Raji (cell line): ENCODE results near the gene MRPL34.

Experiments
- POLR2A ChIP-seq: IDR thresholded peaks from 2 replicates; pipeline ENCODE4 v1.6.1; 2011; ENCODE audit warnings: low read depth, low read length, control low read depth; ENCODE audit not compliant: insufficient read depth

The MRPL34 gene

DNA sequence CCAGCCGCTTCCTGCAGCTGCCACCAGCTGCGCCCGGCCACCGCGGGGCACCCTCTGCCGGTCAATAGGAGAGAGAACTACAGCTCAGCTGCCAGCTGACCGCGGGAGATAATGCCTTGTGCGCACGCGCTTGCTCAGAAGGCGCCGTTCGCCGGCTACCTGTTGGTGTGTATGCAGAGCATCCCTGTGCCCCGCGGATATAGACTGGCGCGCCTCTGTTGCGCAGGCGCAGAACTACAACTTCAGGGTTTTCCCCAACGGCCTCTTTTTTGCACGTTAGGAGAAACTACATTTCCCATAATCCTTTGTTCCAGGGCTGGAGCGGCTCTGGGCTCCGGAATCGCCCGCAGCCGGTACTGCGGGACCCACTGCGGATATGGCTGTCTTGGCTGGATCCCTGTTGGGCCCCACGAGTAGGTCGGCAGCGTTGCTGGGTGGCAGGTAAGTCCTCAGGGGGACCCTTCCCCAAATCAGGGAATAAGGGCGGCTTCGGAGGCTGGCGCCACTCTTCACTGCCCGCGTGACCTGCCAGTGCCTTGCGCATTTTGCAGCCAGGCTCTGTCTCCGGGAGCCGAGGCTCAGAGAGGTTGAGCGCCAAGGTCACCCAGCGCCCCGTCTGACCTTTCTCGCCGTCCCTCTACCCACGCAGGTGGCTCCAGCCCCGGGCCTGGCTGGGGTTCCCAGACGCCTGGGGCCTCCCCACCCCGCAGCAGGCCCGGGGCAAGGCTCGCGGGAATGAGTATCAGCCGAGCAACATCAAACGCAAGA lies at the start of gene MRPL34:
Gene MRPL34, plus strand, starts transcription at position 356 of the 768 bp plus-strand sequence. Its CDS starts 21 bp downstream, at position 377.
- peak; percentile 82 for TF ChIP-seq POLR2A

DNA sequence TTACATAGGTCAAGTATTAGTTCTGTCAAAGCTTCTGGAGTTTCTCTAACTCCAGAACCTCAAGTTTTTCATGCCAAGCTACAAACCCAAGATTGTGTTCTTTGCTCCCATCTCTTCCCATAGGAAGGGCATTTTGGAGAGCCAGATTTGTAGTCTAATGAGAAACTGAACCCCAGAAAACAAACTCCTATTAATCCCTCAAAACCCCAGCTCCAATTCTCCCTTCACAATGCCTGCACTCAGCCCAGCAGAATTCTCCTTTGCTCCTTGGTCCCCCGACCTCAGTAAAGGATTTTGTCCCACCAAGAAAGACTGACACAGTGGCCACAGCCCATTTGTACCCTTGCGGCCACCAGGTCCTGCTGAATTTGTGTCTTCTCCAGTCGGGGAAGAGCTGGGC lies 49.5 kb upstream of the MRPL34 start:
- no peak for TF ChIP-seq POLR2A

DNA sequence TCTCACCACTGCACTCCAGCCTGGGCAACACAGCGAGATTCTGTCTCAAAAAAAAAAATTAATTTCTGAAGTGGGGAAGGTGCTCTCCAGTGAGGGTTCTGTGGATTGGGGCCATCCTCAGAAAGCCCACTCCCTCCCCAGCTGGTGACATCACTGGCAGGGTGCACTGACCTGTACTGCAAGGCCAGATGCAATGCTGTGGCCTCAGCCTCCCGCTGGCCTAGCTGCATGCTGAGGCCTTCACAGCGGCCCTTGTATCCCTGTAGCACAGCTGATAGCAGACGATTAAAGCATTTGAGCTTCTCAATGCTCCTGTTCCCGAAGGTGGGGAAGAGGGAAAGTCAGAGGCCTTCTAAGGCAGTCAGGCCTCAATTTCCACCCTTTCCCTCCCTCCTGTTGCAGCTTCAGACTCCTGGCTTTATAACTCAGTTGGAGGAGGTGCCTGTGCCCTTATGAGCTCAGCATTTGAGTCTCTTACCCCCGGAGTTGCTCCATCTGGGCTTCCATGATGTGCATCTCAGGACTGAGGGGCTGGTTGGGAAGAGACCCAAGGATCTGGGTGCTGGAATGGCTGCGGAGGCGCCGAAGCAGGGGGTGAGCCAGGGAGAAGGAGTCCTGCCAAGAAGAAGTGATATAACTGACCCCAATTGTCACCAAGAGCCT lies 46.4 kb upstream of the MRPL34 start:
- no peak for TF ChIP-seq POLR2A

DNA sequence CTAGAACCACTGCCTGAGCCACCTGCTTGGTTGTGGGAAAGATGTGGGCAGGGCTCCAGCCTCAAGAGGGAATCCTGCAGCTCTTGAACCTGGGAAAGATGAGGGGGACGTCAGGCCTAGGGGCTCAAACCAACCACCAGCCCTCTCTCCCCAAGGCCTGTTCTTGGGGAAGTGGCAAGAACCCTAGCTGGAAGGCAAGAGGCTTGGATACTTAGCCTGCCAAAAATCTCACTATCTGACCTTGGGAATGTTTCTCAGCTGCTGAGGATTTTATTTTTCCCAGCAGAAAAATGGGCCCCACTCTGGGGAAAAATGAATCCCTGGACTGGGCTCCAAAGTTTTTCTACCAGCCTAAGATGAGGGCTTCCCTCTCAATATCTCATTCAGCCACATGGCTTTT lies 45.7 kb upstream of the MRPL34 start:
- TF ChIP-seq POLR2A: no peak

- peak; percentile 54 for TF ChIP-seq POLR2A
These were observed 44.8 kb upstream of the MRPL34 start for GRCh38 chr19:17260842-17261325.

DNA sequence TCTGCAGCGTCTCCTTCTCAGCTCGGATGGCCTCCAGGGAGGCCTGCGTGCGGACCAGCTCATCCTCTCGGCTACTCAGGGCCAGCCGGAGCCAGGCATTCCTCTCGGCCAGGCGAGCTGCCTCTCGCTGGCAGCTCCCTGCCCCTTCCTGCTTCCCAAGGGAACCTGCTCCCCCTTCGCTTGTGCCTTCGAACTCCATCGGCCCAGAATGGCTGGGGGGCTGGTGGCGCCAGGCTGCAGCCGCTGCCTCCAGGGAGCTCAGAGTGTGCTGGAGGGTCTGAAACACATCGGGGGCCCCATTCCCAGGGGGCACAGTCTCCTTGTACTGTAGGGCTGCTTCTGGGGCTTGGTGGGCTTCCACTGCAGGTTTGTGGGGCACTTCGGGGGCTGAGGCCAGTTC lies 43.1 kb upstream of the MRPL34 start:
- TF ChIP-seq POLR2A: no peak

DNA sequence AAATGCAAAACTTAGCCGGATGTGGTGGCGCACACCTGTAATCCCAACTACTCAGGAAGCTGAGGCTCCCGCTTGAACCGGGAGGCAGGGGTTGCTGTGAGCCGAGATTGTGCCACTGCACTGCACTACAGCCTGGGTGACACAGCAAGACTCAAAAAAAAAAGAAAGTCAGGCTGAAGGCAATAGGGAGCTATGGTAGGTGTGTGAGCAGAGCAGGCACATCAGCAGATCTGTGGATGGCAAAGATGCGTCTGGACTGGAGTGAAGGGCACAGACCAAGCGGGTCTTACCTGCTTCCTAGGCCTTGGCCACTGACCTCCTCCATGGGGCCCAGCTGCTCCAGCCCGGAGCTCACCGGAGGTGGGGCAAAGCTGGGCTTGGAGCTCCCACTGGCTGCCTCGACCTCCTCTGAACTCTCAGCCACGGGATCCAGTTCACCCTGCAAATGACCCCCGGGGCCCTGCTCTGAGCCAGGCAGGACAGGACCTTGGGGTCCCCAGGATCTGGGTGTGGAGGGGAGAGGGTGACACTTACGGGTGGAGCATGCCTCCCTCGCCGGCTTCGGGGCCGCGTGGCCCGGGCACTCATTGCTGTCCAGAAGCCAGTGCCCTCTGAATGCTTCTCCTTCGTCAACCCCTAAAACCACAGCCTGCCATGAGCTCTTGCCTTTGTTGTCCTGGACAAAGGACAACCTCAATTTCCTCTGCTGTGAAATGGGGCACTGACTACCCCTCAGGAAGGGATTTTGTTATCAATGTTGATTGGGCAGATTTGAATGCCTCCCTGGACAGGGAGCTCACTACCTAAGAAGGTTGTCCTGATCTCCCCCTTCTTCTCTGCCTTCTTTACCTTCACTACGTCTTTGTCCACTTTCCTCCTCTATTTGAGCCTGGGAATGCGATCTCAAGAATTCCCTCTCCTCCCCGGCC lies 41.7 kb upstream of the MRPL34 start:
- no peak for TF ChIP-seq POLR2A

DNA sequence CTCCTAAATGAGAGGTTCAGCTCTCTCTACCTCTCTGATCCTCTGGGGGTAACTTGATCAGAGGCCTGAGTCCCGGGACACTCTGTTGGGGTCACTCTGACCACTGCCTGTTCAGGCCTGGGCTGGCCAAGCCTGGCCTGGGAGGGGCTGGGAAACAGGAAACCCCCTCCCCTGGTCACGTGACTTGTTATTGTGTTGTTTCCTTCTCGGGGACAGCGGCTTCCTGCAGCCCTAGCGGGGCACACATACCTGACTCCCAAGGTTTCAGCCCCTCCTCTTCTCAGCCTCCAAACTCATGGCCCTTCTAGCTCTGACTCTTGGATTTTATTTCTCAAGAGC lies 41.1 kb upstream of the MRPL34 start, which contains the start of gene USHBP1:
Gene USHBP1, minus strand, starts transcription at position 105 of the 339 bp plus-strand sequence. CDS start 446 bp downstream, outside the sequence.
- no peak for TF ChIP-seq POLR2A

DNA sequence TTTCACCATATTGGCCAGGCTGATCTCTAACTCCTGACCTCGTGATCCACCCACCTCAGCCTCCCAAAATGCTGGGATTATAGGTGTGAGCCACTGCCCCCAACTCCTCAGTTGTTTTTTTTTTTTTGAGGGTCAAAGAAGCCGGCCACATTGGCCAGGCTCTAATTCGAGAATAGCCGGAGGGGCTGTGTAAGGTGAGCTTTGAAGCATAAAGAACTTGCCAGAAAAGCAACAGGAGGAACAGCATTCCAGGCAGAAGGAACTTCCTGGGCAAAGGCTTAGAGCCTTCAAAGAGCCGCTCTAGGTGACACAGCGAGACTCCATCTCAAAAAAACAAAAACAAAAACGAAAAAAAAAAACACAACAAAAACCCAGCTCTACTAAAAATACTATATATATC lies 39.6 kb upstream of the MRPL34 start:
- TF ChIP-seq POLR2A: no peak

- peak; percentile 40; the same call in 1 of the 2 replicates for TF ChIP-seq POLR2A
These were observed 39.1 kb upstream of the MRPL34 start for GRCh38 chr19:17266589-17266974.

DNA sequence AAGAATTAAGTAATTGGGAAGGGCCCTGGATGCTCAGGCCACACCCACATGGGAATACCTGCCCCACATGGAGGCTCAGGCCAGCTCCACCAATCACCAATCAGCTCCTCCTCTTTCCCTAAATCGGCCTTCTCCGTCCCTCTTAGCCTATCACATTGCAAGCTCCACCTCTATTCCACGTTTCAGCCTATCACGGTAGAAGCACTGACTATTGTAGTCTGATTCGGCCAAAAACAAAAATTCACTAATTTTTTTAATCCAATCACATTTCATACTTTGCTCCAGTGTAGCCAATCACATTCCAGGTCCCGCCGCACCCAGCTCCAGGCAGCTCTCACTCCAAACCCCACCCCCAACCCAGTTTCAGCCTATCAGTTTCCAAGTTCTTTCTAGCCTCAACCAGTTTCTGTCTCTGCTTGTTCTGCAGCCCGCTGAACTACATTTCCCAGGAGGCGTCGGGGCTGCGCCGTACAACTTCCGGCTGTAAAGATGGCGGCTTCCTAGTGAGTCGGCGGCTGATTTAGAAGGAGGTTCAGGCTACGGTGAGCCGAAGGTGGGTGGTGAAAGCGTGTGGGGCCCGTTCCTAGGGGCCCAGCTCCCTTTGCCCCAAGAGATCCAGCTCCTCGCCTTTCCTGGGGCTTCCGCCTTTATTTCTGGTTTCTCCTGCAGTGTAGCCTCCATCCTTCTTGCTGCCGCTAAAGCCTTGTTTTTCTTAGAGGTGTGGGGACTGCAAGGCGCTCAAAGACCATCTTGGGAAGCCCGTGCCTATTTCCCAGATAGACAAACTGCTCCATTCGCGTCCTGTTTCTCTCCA lies 38.5 kb upstream of the MRPL34 start, which contains the start of gene BABAM1:
Gene BABAM1, plus strand, starts transcription at position 469 of the 814 bp plus-strand sequence. CDS start 1,364 bp downstream, outside the sequence.
- TF ChIP-seq POLR2A: peak; percentile 78

- no peak for TF ChIP-seq POLR2A
These were observed 36.9 kb upstream of the MRPL34 start for GRCh38 chr19:17268754-17269153.

DNA sequence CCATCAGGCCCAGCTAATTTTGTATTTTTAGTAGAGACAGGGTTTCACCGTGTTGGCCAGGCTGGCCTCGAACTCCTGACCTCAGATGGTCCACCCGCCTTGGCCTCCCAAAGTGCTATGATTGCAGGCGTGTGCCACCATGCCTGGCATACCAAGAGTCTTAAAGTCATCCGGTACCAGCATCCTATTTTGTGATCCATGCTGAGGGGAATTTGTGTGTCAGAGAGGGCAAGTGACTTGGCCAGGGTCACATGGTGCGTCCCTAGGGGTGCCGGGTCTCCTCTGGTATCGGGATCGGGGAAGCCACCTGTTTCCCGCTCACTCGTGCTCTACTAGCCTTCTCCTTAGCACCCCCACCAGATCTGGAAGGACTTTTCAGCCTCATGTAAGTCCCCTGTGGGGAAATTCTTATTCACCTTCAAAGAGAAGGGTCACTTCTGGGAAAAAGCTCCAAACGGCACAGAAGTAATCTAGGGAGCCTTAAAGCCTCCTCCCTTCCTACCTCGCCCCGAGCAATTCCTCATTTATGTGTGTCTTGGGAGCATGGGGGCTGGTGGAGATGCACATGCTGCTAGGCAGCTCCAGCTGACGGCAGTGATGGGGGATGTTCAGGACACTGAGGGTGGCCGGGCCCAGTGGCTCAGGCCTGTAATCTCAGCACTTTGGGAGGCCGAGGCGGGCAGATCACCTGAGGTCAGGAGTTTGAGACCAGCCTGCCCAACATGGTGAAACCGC lies 30.1 kb upstream of the MRPL34 start:
- TF ChIP-seq POLR2A: no peak

DNA sequence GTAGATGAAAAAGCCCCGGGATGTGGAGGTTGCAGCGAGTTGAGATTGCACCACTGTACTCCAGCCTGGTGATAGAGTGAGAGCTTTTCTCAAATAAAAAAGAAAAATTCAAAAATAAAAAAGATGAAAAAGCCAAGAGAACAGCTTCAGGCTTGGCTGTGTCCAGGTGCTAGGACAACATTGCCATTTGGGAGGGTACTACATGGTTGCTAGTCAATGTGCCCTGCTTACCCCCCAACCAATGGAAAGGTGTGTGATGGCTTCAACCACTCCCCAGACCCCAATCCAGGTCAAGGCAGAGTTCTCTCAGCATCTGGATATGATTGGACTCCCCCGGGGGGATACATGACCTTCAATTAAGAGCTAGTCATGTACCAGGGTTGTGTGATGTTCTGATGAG lies 26.2 kb upstream of the MRPL34 start:
- no peak for TF ChIP-seq POLR2A
